HUES48 (cell line): ENCODE results near the gene ZFR.
A peak's percentile ranks its signal among the peaks of the same experiment; 100 is the strongest.

Source experiments
- H3K27ac ChIP-seq: one replicate; pipeline ENCODE4 v1.7.0; 2013; ENCODE audit warnings: low read depth, low read length, inconsistent platforms
- H3K27me3 ChIP-seq: 2 replicates; pipeline ENCODE4 v1.6.1; 2013; ENCODE audit warnings: mild to moderate bottlenecking, low read length; ENCODE audit not compliant: control insufficient read depth, insufficient read depth
- H3K36me3 ChIP-seq: 2 replicates; pipeline ENCODE4 v1.6.1; 2013; ENCODE audit warnings: low read length; ENCODE audit not compliant: control insufficient read depth, insufficient read depth
- H3K4me1 ChIP-seq: 2 replicates; pipeline ENCODE4 v1.6.1; 2013; ENCODE audit warnings: mild to moderate bottlenecking, low read length; ENCODE audit not compliant: control insufficient read depth, insufficient read depth
- H3K4me3 ChIP-seq: 2 replicates; pipeline ENCODE4 v1.5.1; 2013; ENCODE audit warnings: mild to moderate bottlenecking, low read depth, low read length
- H3K9ac ChIP-seq: 2 replicates; pipeline ENCODE4 v1.6.1; 2013; ENCODE audit warnings: mild to moderate bottlenecking, low read depth, low read length, moderate library complexity
- H3K9me3 ChIP-seq: 2 replicates; pipeline ENCODE4 v1.6.1; 2013; ENCODE audit warnings: low read length; ENCODE audit not compliant: control insufficient read depth, insufficient read depth

ZFR gene

DNA sequence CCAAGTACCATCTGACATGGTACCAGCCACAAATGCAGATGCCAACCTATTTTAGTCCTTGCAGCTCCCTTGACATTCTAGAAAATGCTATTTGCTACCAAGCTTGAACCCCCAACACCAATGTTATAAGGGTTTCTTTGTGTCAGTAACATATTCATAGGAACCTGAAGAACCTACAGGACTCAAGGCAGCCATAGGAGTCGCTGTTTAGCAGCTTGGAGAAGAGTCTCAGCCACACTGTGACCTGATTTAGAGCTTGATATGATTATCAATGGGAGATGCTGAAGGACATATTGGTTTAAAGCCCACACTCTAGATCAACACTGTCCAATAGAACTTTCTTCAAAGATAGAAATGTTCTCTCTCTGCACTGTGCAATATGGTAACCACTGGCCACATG is 6.4 kb upstream of the ZFR start:
- Histone ChIP-seq H3K36me3 (no peaks in the 10 kb centered on the region), H3K9me3 (no peaks in the 10 kb centered on the region), H3K27ac (no peak overlapping the region), H3K4me3 (no peak overlapping the region), H3K9ac (no peak overlapping the region), H3K4me1 (no peaks in the 10 kb centered on the region), H3K27me3 (peaks cover 7% of the 10 kb centered on the region)

DNA sequence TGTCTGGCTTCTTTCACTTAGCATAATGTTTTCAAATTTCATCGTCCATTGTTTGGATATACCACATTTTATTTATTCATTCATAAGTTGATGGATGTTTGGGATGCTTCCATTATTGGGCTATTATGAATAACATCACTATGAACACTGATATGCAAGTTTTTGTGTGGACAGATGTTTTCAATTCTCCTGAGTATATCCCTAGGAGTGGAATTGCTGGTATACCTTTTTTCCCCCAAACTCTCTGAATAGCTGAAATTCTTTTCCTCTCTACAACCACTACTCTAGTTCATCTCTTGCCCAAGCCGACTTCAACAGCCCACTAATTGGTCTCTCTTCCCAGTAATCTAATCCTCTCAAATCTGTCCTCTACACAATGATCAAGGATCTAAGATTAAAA is 4.7 kb upstream of the ZFR start:
- no peaks in the 10 kb centered on the region for H3K9me3 ChIP-seq
- no peak overlapping the region for H3K4me3 ChIP-seq
- H3K9ac ChIP-seq, result no peak overlapping the region
- H3K27ac ChIP-seq, result no peak overlapping the region
- no peaks in the 10 kb centered on the region for H3K36me3 ChIP-seq
- peaks cover 16% of the 10 kb centered on the region for H3K27me3 ChIP-seq
- H3K4me1 ChIP-seq, result peaks cover 7% of the 10 kb centered on the region; the same call in 1 of the 2 replicates

DNA sequence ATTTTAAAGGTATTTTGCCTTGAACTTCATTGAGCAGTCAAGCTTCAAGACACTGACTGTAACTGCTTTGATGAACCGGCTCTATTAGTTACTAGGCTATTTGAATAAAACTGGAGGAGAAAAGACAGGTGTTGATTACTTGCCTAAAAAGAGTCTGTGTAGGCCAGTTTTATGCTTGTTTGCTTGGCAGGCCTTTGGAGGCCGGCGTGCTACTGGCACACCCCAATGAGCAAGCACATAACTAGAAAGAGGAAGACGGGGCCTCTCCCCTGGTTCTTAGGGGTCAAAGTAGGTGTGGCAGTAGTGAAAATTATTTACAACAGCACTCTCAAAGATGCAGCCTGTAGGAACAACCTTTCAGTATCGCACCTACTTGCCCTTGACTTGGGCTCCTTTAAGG is 2.1 kb upstream of the ZFR start:
- Histone ChIP-seq H3K27me3 (peaks cover 16% of the 10 kb centered on the region), H3K27ac (no peak overlapping the region), H3K9ac (no peak overlapping the region), H3K9me3 (no peaks in the 10 kb centered on the region), H3K4me3 (no peak overlapping the region), H3K4me1 (peaks cover 17% of the 10 kb centered on the region), H3K36me3 (peaks cover under 1% of the 10 kb centered on the region; the same call in 1 of the 2 replicates)

DNA sequence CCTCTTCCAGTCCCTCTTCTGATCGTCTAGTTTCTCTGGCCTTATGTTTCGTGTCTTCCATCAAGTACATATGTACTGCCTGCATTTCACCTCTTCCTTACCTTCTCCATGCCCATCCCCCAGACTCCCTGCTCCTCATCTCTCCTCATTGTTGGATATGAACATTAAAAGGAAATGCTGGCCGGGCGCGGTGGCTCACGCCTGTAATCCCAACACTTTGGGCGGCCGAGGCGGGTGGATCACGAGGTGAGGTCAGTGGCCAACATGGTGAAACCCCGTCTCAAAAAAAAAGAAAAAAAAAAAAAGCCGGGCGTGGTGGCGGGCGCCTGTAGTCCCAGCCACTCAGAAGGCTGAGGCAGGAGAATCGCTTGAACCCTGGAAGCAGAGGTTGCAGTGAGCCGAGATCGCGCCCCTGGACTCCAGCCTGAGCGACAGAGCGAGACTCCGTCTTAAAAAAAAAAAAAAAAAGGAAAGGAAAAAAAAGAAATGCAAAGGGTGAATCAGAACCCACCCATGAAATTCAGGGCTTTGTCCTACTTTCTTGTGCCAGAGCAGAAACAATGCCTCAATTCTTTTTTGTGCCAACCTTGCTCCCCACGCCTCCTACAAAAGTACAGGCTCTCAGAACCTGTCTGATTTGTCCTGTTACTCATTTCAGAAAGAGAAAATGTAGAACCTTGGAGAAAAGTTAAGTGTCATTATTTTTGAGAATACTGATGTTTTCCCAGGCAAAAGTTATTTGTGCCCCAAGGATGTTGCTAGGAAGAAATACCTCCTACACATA is 1.5 kb upstream of the ZFR start:
- H3K4me1 ChIP-seq, result peaks cover 17% of the 10 kb centered on the region
- peaks cover 3% of the 10 kb centered on the region; the same call in 1 of the 2 replicates for H3K36me3 ChIP-seq
- H3K27me3 ChIP-seq, result peaks cover 16% of the 10 kb centered on the region
- H3K9ac ChIP-seq, result no peak overlapping the region
- H3K27ac ChIP-seq, result no peak overlapping the region
- H3K4me3 ChIP-seq, result peak overlapping the region; percentile 87
- no peaks in the 10 kb centered on the region for H3K9me3 ChIP-seq

DNA sequence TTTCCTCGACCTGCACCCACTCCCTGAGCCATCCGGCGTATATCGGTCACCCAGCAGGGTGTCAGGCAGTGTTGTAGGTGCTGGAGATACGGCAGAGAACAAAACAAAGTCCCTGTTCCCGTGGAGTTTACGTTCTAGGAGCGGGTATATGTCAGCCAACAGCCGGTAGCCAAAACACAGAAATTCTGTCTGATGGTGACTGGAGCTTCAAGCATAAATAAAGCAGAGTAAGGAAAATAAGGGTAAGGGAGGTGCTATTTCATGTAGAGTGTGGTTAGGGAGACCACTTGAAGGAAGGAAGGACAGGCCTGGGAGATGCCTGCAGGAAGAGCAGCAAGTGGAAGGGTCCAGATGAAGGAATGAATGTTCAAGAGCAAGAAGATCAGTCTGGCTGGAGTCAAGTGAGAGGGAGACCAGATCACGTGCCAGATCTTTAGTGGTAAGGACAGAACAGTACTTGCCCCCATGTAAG is 783 bp upstream of the ZFR start:
- Histone ChIP-seq H3K4me3 (peak overlapping the region; percentile 87), H3K36me3 (peaks cover 3% of the 10 kb centered on the region; the same call in 1 of the 2 replicates), H3K27ac (no peak overlapping the region), H3K27me3 (peaks cover 16% of the 10 kb centered on the region), H3K9ac (0 out of 2 replicates have a peak overlapping the region, but pooled peaks have one; percentile 88), H3K4me1 (peaks cover 17% of the 10 kb centered on the region), H3K9me3 (no peaks in the 10 kb centered on the region)

DNA sequence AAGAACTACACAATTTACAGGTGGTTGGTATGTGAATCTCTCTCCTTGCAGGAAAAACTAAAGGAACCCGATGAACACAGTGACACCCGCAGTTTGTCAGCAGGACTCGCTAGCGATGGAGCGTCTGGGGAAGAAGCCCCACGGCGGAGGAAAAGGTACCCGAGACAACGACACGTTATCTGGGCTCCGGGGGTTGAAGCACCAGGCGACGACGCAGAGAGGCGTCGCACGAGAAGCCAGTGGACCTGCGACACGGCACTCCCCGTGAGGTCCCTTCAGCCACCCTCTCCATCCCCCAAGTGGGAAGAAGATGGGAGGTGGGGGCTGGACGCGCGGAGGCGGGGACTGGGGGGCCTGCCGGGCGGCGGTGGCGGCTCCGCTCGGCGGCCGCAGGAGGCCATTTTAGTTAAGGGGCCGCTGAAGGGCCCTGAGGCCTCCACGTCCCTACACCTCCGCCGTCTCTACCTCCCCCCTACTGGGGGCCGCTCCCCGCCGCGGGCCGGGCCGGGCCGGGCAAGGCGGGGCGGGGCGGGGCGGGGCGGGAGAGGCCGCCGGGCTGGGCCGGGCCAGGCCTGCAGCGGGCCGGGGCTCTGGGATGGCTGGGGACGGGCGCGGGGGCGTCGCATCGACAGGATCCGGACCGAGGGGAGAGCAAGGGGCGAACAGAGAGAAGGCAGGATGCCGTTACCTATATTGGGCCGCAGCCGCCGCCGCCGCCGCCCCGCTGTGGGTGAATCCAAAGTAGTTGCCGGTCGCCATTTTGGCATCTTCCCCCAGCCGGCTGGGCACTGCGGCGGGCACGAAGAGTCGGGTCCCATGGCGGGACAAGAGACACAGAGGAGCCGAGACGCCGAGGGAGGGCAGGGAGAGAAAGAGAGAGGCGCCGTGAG is 754 bp downstream of the ZFR start:
- peaks cover 7% of the 10 kb centered on the region; the same call in 1 of the 2 replicates for H3K36me3 ChIP-seq
- H3K9me3 ChIP-seq, result no peaks in the 10 kb centered on the region
- peaks cover 22% of the 10 kb centered on the region for H3K4me1 ChIP-seq
- H3K27me3 ChIP-seq, result peaks cover 16% of the 10 kb centered on the region
- H3K9ac ChIP-seq, result peak overlapping the region; percentile 88
- H3K4me3 ChIP-seq, result peak overlapping the region; percentile 87
- H3K27ac ChIP-seq, result peak overlapping the region; percentile 90

DNA sequence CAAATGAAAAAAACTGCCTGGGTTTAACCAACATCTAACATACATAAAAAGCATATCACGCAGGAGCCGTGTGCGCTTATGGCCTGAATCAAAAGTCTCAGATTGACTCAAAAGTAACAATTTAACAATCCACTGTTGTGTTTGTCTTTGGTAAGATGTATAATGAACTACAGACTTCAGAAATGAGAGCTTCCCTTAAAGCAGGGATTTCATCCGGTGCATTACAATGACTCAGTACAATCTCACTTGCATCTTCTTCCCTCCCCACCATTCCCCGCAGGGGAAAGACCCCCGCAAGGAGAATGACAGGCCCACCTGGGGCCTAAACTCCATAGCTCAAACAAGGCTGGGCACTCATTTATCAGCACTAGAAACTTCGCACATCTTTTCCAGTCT is 1.4 kb downstream of the ZFR start:
- Histone ChIP-seq H3K9me3 (no peaks in the 10 kb centered on the region), H3K36me3 (peaks cover 7% of the 10 kb centered on the region; the same call in 1 of the 2 replicates), H3K9ac (peak overlapping the region; percentile 65; the same call in 1 of the 2 replicates), H3K27ac (peak overlapping the region; percentile 90), H3K4me3 (peak overlapping the region; percentile 87), H3K27me3 (peaks cover 16% of the 10 kb centered on the region), H3K4me1 (peaks cover 23% of the 10 kb centered on the region)

DNA sequence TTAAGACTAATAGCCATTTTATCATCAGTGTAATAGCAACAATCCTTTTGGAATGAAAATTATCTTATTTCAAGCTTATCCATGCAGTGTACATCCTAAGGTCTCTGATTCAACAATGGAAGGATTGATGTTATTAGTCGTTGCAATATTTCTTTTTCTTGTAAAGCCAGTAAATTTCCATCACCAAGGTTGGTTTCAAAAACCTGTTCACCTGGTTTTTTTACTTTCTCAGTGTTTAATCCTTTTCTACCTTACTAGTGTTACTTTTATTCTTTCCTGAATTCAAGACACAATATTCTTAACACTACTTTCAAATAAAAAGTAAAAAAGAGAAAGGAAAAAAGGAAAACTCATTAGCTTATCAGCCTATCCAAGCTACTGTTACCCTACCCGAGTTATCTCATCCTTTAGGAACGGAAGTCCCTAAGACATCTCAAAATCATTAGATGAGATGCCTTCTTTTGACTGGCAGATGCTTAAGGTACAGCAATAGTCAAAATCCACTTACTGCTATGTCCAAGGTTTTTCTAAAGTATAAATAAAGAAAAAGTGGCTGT is 5.4 kb downstream of the ZFR start:
- no peaks in the 10 kb centered on the region for H3K9me3 ChIP-seq
- H3K36me3 ChIP-seq, result peaks cover 11% of the 10 kb centered on the region; the same call in 1 of the 2 replicates
- no peak overlapping the region for H3K27ac ChIP-seq
- H3K4me3 ChIP-seq, result no peak overlapping the region
- peaks cover 15% of the 10 kb centered on the region; the same call in 1 of the 2 replicates for H3K4me1 ChIP-seq
- H3K27me3 ChIP-seq, result no peaks in the 10 kb centered on the region
- H3K9ac ChIP-seq, result no peak overlapping the region

DNA sequence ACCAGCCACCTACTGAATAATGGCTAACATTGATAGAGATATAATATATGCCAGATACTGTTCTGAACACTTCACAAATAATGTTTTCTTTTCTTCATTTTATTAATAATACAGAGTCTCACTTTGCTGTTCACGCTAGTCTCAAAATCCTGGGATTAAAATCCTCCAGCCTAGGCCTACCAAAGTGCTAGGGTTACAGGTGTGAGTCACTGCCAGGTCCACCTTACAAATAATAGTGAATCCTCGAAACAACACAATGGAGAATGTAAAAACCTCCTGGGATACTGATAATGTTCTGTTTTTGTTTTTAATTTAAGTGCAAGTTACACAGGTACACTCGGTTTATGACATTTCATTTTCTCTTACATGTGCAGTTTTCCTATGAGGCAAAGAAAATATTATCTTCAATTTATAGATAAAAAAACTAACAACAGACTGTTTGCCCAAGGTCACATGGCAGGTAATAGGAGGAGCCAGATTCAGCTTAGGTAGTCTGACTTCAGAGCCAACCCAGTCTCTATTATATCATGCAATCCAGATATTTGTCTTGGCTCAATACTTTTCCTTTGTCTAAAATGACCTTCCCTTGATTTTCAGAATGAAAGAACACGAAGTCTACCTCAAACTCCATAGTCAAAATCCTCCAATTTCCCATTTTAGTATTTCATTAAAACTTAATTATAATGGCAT is 7.8 kb downstream of the ZFR start:
- H3K4me1 ChIP-seq, result 0 out of 2 replicates have a peak, but pooled peaks cover 6% of the 10 kb centered on the region
- no peak overlapping the region for H3K4me3 ChIP-seq
- no peak overlapping the region for H3K9ac ChIP-seq
- peaks cover 11% of the 10 kb centered on the region; the same call in 1 of the 2 replicates for H3K36me3 ChIP-seq
- H3K9me3 ChIP-seq, result no peaks in the 10 kb centered on the region
- H3K27ac ChIP-seq, result no peak overlapping the region
- H3K27me3 ChIP-seq, result no peaks in the 10 kb centered on the region

DNA sequence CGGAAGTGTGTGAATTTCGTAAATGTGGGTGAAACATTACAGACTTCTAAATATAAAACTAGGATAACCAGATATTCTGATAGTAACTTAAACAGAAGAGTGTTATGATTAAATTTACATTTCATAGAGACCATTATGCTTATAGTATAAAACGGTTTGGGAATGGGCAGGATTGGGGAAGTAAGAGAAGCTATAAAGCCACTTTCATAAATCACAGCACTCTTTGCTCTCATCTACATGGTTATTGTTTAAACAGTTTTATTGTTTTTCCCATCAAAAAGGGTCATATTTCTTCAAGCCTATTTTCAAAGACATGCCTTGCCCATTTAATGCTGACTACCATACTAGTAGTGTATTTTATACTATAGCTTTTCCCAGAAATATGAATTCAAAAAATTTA is 9.2 kb downstream of the ZFR start:
- Histone ChIP-seq H3K36me3 (peaks cover 8% of the 10 kb centered on the region; the same call in 1 of the 2 replicates), H3K9ac (no peak overlapping the region), H3K4me1 (0 out of 2 replicates have a peak, but pooled peaks cover 6% of the 10 kb centered on the region), H3K27me3 (no peaks in the 10 kb centered on the region), H3K9me3 (no peaks in the 10 kb centered on the region), H3K27ac (no peak overlapping the region), H3K4me3 (no peak overlapping the region)
